HCT116 (cell line): ENCODE measurements around the gene PLA2G5. TPM values are rescaled to one million over a fixed set of nuclear protein-coding genes. Genes with fewer than 3 reads are reported as not detected.

ENCODE experiments used
- ATAC-seq: fragments of 200-7000 bp; cut with Tn5 transposase; 2 replicates; pipeline ENCODE4 v1.9.1; 2020; ENCODE audit warnings: mild to moderate bottlenecking, moderate library complexity
- BruUV-seq: library from RNA; stranded (reverse); fragments of 400-500 nt; replicated peaks from 2 replicates; lab custom pipeline; 2021; lab: Mats Ljungman, UMichigan
- CTCF ChIA-PET: fragments of 300-600 bp; sonication (Branson Sonifier 250); formaldehyde crosslinking; loops from one replicate; lab custom pipeline; 2021; ENCODE audit warnings: antibody characterized with exemption; lab: Charles Lee
- POLR2A ChIA-PET: fragments of 300-600, 350-600 bp; sonication (Branson Sonifier 250); formaldehyde crosslinking; loops from one replicate; lab custom pipeline; 2021; ENCODE audit warnings: antibody characterized with exemption; lab: Charles Lee
- RAD21 ChIA-PET, 2 experiments: fragments of 300-600 bp; sonication (Branson Sonifier 250); formaldehyde crosslinking; loops; one replicate each; lab custom pipeline; 2023; ENCODE audit warnings: low total read pairs in 2 of 2; ENCODE audit not compliant: uncharacterized antibody in 2 of 2, unreplicated experiment in 2 of 2, low non-redundant PET in 1 of 2; lab: Charles Lee
- DNase-seq: peaks from one replicate; pipeline ENCODE4 v3.0.0-alpha.2; 2010; ENCODE audit warnings: low read depth, low spot score
- H2AFZ ChIP-seq: fragments of 200-600 bp; shearing (Covaris generic), sonication (generic); 2 replicates; pipeline ENCODE4 v1.6.1; 2017; ENCODE audit warnings: low read depth, mixed run types, mixed read lengths, antibody characterized with exemption, low read length; ENCODE audit not compliant: poor library complexity, severe bottlenecking
- H3K27ac ChIP-seq: 2 replicates; pipeline ENCODE4 v1.5.1; 2012; ENCODE audit warnings: low read depth, low read length
- H3K27me3 ChIP-seq: fragments of 200-600 bp; sonication (generic); 2 replicates; pipeline ENCODE4 v1.6.1; 2016; ENCODE audit warnings: mixed run types, low read length, mixed read lengths; ENCODE audit not compliant: insufficient read depth
- H3K36me3 ChIP-seq, 2 experiments: fragments of 200-500 bp in 1 of 2; fragments of 200-600 bp in 1 of 2; sonication (Bioruptor generic) in 1 of 2; sonication (generic) in 1 of 2; 2 replicates each; pipeline versions ENCODE4 v1.5.1 to v1.6.1; 2014 to 2016; ENCODE audit warnings: low read length in 2 of 2, inconsistent platforms in 1 of 2, mixed read lengths in 1 of 2, mixed run types in 1 of 2; ENCODE audit not compliant: insufficient read depth in 2 of 2, control insufficient read depth in 1 of 2
- H3K4me1 ChIP-seq, 2 experiments: fragments of 200-600 bp in 1 of 2; sonication (generic) in 1 of 2; 2 replicates each; pipeline versions ENCODE4 v1.5.1 to v1.6.1; 2012 to 2017; ENCODE audit warnings: low read length in 2 of 2, inconsistent platforms in 1 of 2, mild to moderate bottlenecking in 1 of 2, mixed read lengths in 1 of 2, mixed run types in 1 of 2, moderate library complexity in 1 of 2; ENCODE audit not compliant: insufficient read depth in 2 of 2, control insufficient read depth in 1 of 2
- H3K4me2 ChIP-seq: fragments of 200-600 bp; sonication (generic); 2 replicates; pipeline ENCODE4 v1.6.1; 2017; ENCODE audit warnings: mixed run types, low read length, mixed read lengths
- H3K4me3 ChIP-seq, 2 experiments: fragments of 200-600 bp in 1 of 2; sonication (generic) in 1 of 2; replicated peaks in 1 of 2; 2 replicates each; pipeline ENCODE4 v1.5.1; 2011 to 2016; ENCODE audit warnings: low read length in 2 of 2, control low read depth in 1 of 2, low read depth in 1 of 2, mild to moderate bottlenecking in 1 of 2, mixed read lengths in 1 of 2, mixed run types in 1 of 2
- H3K79me2 ChIP-seq: fragments of 200-600 bp; sonication (generic); 2 replicates; pipeline ENCODE4 v1.6.1; 2017; ENCODE audit warnings: mild to moderate bottlenecking, mixed run types, low read length, moderate library complexity, mixed read lengths; ENCODE audit not compliant: insufficient read depth
- H3K9ac ChIP-seq: fragments of 200-600 bp; sonication (generic); 2 replicates; pipeline ENCODE4 v1.6.1; 2016; ENCODE audit warnings: low read length, mixed read lengths
- H3K9me2 ChIP-seq: fragments of 200-600 bp; sonication (generic), shearing (Covaris generic); 2 replicates; pipeline ENCODE4 v1.6.1; 2017; ENCODE audit warnings: mixed run types, mild to moderate bottlenecking, moderate library complexity; ENCODE audit not compliant: insufficient read depth
- H3K9me3 ChIP-seq, 2 experiments: fragments of 200-500 bp in 1 of 2; fragments of 200-600 bp in 1 of 2; sonication (Bioruptor generic) in 1 of 2; sonication (generic) in 1 of 2; 2 replicates each; pipeline ENCODE4 v1.6.1; 2014 to 2017; ENCODE audit warnings: low read length in 2 of 2, mixed read lengths in 2 of 2, inconsistent platforms in 1 of 2, low read depth in 1 of 2, mild to moderate bottlenecking in 1 of 2, mixed run types in 1 of 2, moderate library complexity in 1 of 2; ENCODE audit not compliant: control insufficient read depth in 1 of 2, insufficient read depth in 1 of 2
- H4K20me1 ChIP-seq: fragments of 200-600 bp; sonication (generic), shearing (Covaris generic); 2 replicates; pipeline ENCODE4 v1.6.1; 2017; ENCODE audit warnings: mixed run types, mild to moderate bottlenecking, moderate library complexity; ENCODE audit not compliant: insufficient read depth
- CEBPB ChIP-seq: IDR thresholded peaks from 2 replicates; pipeline ENCODE4 v1.6.1; 2012; ENCODE audit warnings: low read depth
- EZH2 ChIP-seq: fragments of 200-600 bp; sonication (generic); IDR thresholded peaks from 2 replicates; pipeline ENCODE4 v1.6.1; 2017; ENCODE audit warnings: antibody characterized with exemption, mixed run types
- POLR2AphosphoS5 ChIP-seq: IDR thresholded peaks from 2 replicates; pipeline ENCODE4 v1.6.1; 2011; ENCODE audit warnings: mild to moderate bottlenecking, low read depth, low read length, moderate library complexity
- RAD21 ChIP-seq: IDR thresholded peaks from 2 replicates; pipeline ENCODE4 v1.6.1; 2012; ENCODE audit warnings: low read depth, mild to moderate bottlenecking
- SP1 ChIP-seq: IDR thresholded peaks from 2 replicates; pipeline ENCODE4 v1.6.1; 2012; ENCODE audit warnings: low read depth
- ZFX ChIP-seq: fragments of 450-650 bp; IDR thresholded peaks from 2 replicates; pipeline ENCODE4 v1.6.1; 2017
- intact Hi-C: fragments of 100-400 bp; cut with micrococcal nuclease; formaldehyde crosslinking; loops from 2 replicates; pipeline ENCODE4 v1.10.0; 2022
- total RNA-seq: library from RNA; stranded (reverse); gene quantifications from one replicate; pipeline ENCODE4 v1.2.1, GENCODE V29; 2021; ENCODE audit not compliant: unreplicated experiment
- TF ChIP-seq, protein P1 (sequence below), 3 experiments: fragments of 200-600 bp in 1 of 3; sonication (generic) in 1 of 3; IDR thresholded peaks in 2 of 3; conservative IDR thresholded peaks in 1 of 3; 2 replicates each; pipeline ENCODE4 v1.5.1; 2012 to 2017; ENCODE audit warnings: low read depth in 2 of 3, low read length in 2 of 3, antibody characterized with exemption in 1 of 3, borderline replicate concordance in 1 of 3, control low read depth in 1 of 3, mild to moderate bottlenecking in 1 of 3, mixed read lengths in 1 of 3, mixed run types in 1 of 3, moderate library complexity in 1 of 3; ENCODE audit not compliant: insufficient read depth in 1 of 3
- TF ChIP-seq, protein P2 (sequence below): IDR thresholded peaks from 2 replicates; pipeline ENCODE4 v1.6.1; 2012; ENCODE audit warnings: low read depth
- TF ChIP-seq, protein P3 (sequence below): IDR thresholded peaks from 2 replicates; pipeline ENCODE4 v1.6.1; 2012

Gene PLA2G5
- total RNA-seq, 1 experiment from 2014 or later = not detected

DNA sequence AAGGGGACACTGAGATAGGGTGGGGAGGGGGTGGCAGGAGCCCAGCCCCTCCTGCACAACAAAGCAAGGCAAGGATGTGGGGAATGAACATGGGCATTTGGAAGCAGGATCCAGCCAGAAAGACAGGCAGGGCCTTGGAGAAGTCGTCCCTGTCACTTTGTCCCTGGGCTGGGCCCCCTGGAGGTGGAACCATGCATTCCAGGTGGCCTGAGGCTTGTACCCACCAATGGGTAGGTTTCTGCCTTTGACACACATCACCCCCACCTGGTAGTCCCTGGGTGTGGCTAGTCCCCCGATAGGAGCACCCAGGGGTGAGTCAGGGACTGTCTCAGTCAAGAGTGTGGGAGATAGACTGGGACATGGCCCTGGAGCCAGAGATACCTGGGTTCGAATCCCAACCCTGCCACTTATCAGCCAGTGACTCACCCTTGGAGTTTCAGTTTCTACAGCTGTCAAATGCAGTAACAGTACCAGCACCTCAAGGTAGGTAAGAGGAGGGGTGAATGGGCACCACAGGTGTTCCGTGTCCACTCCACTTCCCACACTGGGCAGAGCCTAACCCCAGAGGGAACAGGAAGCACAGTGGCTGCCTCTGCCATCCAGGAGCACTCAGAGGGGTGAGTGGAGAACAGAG lies 39.3 kb downstream of the PLA2G5 start:
- intact Hi-C loops = no loop called here
- ChIA-PET CTCF (interaction anchor here (0.6 kb wide), 1 partner anchor 13 kb away, joined by 3 read pairs; no protein-coding TSS in a partner anchor), RAD21 (no interaction called here), POLR2A (no interaction called here)
- ATAC-seq (peak; percentile 72), DNase-seq (peak; percentile 10)
- Histone ChIP-seq H3K36me3 (no peaks in the 10 kb centered on the region), H4K20me1 (no peaks in the 10 kb centered on the region), H3K27ac (no peak overlapping the region), H3K4me1 (peaks cover 0 to 28% of the 10 kb centered on the region in 2 experiments; a peak in 2 of 4 replicates), H2AFZ (no peak overlapping the region), H3K79me2 (no peaks in the 10 kb centered on the region), H3K9me2 (no peaks in the 10 kb centered on the region), H3K27me3 (no peaks in the 10 kb centered on the region), H3K9ac (no peak overlapping the region), H3K9me3 (no peaks in the 10 kb centered on the region), H3K4me3 (no peak overlapping the region), H3K4me2 (peak overlapping the region; percentile 39)
- TF ChIP-seq, protein P1, sequence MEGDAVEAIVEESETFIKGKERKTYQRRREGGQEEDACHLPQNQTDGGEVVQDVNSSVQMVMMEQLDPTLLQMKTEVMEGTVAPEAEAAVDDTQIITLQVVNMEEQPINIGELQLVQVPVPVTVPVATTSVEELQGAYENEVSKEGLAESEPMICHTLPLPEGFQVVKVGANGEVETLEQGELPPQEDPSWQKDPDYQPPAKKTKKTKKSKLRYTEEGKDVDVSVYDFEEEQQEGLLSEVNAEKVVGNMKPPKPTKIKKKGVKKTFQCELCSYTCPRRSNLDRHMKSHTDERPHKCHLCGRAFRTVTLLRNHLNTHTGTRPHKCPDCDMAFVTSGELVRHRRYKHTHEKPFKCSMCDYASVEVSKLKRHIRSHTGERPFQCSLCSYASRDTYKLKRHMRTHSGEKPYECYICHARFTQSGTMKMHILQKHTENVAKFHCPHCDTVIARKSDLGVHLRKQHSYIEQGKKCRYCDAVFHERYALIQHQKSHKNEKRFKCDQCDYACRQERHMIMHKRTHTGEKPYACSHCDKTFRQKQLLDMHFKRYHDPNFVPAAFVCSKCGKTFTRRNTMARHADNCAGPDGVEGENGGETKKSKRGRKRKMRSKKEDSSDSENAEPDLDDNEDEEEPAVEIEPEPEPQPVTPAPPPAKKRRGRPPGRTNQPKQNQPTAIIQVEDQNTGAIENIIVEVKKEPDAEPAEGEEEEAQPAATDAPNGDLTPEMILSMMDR (IDR thresholded peaks at IDR 0.05 in 2 of 3, conservative IDR thresholded peaks at IDR 0.05 in 1 of 3; ENCODE audit: borderline replicate concordance in 1 of 3, insufficient read depth in 1 of 3, low read depth in 2 of 3, low read length in 2 of 3) = peak in 2 of 3 experiments; percentile 44 to 51; a peak in 4 of 6 replicates
- no peak for TF ChIP-seq RAD21
- no TSS peak for BruUV-seq

DNA sequence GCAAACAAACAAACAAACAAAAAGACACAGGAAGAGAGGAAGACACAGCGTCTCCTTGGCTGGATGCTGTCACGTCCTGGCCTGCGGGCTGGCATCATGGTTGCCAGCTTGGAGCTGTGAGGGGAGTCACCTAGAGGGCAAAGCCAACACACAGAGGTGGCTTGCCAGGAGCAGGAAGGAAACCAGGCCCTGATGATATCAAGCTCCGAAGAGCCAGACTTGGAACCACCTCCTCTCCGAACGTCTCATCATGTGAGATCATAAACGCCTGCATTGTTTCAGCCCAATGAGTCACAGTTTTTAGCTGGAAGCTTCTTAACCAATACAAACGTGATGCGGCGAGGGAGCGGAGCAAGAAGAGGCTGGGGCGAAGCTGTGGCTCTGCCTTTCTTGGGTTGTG lies 40.7 kb downstream of the PLA2G5 start:
- RAD21 ChIA-PET = no interaction called here
- intact Hi-C loops = no loop called here
- no peak overlapping the region for H3K27ac ChIP-seq
- H3K4me2 ChIP-seq = no peak overlapping the region; the same call in 1 of the 2 replicates
- CTCF ChIA-PET = no interaction called here
- no TSS peak for BruUV-seq
- ATAC-seq (no peak; the same call in 1 of the 2 replicates), DNase-seq (peak; percentile 21)
- no peaks in the 10 kb centered on the region for H3K9me3 ChIP-seq
- no peaks in the 10 kb centered on the region for H3K36me3 ChIP-seq
- no peak overlapping the region for H3K9ac ChIP-seq
- H3K27me3 ChIP-seq = no peaks in the 10 kb centered on the region
- POLR2A ChIA-PET = no interaction called here
- no peaks in the 10 kb centered on the region for H3K9me2 ChIP-seq
- no peak overlapping the region for H2AFZ ChIP-seq
- no peak overlapping the region for H3K4me3 ChIP-seq
- no peaks in the 10 kb centered on the region for H3K79me2 ChIP-seq
- peaks cover 0 to 28% of the 10 kb centered on the region in 2 experiments; a peak in 2 of 4 replicates for H3K4me1 ChIP-seq
- H4K20me1 ChIP-seq = no peaks in the 10 kb centered on the region
- no peak for TF ChIP-seq SP1
- TF ChIP-seq ZFX = no peak
- TF ChIP-seq, protein P2, sequence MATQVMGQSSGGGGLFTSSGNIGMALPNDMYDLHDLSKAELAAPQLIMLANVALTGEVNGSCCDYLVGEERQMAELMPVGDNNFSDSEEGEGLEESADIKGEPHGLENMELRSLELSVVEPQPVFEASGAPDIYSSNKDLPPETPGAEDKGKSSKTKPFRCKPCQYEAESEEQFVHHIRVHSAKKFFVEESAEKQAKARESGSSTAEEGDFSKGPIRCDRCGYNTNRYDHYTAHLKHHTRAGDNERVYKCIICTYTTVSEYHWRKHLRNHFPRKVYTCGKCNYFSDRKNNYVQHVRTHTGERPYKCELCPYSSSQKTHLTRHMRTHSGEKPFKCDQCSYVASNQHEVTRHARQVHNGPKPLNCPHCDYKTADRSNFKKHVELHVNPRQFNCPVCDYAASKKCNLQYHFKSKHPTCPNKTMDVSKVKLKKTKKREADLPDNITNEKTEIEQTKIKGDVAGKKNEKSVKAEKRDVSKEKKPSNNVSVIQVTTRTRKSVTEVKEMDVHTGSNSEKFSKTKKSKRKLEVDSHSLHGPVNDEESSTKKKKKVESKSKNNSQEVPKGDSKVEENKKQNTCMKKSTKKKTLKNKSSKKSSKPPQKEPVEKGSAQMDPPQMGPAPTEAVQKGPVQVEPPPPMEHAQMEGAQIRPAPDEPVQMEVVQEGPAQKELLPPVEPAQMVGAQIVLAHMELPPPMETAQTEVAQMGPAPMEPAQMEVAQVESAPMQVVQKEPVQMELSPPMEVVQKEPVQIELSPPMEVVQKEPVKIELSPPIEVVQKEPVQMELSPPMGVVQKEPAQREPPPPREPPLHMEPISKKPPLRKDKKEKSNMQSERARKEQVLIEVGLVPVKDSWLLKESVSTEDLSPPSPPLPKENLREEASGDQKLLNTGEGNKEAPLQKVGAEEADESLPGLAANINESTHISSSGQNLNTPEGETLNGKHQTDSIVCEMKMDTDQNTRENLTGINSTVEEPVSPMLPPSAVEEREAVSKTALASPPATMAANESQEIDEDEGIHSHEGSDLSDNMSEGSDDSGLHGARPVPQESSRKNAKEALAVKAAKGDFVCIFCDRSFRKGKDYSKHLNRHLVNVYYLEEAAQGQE = no peak
- no peak for TF ChIP-seq CEBPB
- TF ChIP-seq EZH2 = no peak
- no peak for TF ChIP-seq POLR2AphosphoS5
- TF ChIP-seq, protein P3, sequence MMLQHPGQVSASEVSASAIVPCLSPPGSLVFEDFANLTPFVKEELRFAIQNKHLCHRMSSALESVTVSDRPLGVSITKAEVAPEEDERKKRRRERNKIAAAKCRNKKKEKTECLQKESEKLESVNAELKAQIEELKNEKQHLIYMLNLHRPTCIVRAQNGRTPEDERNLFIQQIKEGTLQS = no peak
- TF ChIP-seq, protein P1 (IDR thresholded peaks at IDR 0.05 in 2 of 3, conservative IDR thresholded peaks at IDR 0.05 in 1 of 3; ENCODE audit: borderline replicate concordance in 1 of 3, insufficient read depth in 1 of 3, low read depth in 2 of 3, low read length in 2 of 3) = no peak
